ENCODE measurements around the gene CNBP. TPM values are rescaled to one million over a fixed set of nuclear protein-coding genes. Genes with fewer than 3 reads are reported as not detected.

The CNBP gene
- total and polyA plus RNA-seq, 2 experiments from 2014 or later = 348 to 444 TPM

- TF ChIP-seq, protein P1, sequence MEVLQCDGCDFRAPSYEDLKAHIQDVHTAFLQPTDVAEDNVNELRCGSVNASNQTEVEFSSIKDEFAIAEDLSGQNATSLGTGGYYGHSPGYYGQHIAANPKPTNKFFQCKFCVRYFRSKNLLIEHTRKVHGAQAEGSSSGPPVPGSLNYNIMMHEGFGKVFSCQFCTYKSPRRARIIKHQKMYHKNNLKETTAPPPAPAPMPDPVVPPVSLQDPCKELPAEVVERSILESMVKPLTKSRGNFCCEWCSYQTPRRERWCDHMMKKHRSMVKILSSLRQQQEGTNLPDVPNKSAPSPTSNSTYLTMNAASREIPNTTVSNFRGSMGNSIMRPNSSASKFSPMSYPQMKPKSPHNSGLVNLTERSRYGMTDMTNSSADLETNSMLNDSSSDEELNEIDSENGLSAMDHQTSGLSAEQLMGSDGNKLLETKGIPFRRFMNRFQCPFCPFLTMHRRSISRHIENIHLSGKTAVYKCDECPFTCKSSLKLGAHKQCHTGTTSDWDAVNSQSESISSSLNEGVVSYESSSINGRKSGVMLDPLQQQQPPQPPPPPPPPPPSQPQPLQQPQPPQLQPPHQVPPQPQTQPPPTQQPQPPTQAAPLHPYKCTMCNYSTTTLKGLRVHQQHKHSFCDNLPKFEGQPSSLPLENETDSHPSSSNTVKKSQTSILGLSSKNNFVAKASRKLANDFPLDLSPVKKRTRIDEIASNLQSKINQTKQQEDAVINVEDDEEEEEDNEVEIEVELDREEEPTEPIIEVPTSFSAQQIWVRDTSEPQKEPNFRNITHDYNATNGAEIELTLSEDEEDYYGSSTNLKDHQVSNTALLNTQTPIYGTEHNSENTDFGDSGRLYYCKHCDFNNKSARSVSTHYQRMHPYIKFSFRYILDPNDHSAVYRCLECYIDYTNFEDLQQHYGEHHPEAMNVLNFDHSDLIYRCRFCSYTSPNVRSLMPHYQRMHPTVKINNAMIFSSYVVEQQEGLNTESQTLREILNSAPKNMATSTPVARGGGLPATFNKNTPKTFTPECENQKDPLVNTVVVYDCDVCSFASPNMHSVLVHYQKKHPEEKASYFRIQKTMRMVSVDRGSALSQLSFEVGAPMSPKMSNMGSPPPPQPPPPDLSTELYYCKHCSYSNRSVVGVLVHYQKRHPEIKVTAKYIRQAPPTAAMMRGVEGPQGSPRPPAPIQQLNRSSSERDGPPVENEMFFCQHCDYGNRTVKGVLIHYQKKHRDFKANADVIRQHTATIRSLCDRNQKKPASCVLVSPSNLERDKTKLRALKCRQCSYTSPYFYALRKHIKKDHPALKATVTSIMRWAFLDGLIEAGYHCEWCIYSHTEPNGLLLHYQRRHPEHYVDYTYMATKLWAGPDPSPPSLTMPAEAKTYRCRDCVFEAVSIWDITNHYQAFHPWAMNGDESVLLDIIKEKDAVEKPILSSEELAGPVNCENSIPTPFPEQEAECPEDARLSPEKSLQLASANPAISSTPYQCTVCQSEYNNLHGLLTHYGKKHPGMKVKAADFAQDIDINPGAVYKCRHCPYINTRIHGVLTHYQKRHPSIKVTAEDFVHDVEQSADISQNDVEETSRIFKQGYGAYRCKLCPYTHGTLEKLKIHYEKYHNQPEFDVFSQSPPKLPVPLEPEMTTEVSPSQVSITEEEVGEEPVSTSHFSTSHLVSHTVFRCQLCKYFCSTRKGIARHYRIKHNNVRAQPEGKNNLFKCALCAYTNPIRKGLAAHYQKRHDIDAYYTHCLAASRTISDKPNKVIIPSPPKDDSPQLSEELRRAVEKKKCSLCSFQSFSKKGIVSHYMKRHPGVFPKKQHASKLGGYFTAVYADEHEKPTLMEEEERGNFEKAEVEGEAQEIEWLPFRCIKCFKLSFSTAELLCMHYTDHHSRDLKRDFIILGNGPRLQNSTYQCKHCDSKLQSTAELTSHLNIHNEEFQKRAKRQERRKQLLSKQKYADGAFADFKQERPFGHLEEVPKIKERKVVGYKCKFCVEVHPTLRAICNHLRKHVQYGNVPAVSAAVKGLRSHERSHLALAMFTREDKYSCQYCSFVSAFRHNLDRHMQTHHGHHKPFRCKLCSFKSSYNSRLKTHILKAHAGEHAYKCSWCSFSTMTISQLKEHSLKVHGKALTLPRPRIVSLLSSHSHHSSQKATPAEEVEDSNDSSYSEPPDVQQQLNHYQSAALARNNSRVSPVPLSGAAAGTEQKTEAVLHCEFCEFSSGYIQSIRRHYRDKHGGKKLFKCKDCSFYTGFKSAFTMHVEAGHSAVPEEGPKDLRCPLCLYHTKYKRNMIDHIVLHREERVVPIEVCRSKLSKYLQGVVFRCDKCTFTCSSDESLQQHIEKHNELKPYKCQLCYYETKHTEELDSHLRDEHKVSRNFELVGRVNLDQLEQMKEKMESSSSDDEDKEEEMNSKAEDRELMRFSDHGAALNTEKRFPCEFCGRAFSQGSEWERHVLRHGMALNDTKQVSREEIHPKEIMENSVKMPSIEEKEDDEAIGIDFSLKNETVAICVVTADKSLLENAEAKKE (CRISPR knock-in tag; IDR thresholded peaks at IDR 0.05) = no peak
- TF ChIP-seq ZNF331 (CRISPR knock-in tag; IDR thresholded peaks at IDR 0.05; ENCODE audit: low read depth) = no peak
- TF ChIP-seq STAT1 (IDR thresholded peaks at IDR 0.05; ENCODE audit: unreplicated experiment) = no peak
- no peak for TF ChIP-seq JUNB (IDR thresholded peaks at IDR 0.05; ENCODE audit: unreplicated experiment)
- TF ChIP-seq REST (IDR thresholded peaks at IDR 0.05; ENCODE audit: unreplicated experiment) = no peak
These were observed 20.7 kb downstream of the CNBP start (continued) for GRCh38 chr3:129162729-129163579.
